ENCODE measurements around the gene FRAS1. TPM values are rescaled to one million over a fixed set of nuclear protein-coding genes. Genes with fewer than 3 reads are reported as not detected.

FRAS1 gene
- total and polyA plus RNA-seq, 11 donors: 0.57 to 13.4 (median 3.2) TPM

GRCh38 chr4:78286281-78286680 lies 229.2 kb downstream of the FRAS1 start:
- TF ChIP-seq POLR2A (IDR thresholded peaks at IDR 0.05) (no peak), CTCF (IDR thresholded peaks at IDR 0.05) (no peak)
- WGBS, 4 donors: 95 to 100% (median 97%) methylated on average over 2 to 5 of the region's 5 CpGs
- intact Hi-C loops (cut with DNase I): no loop called here

GRCh38 chr4:78288327-78288726 lies 231.2 kb downstream of the FRAS1 start:
- 71 to 84% (median 82%) methylated on average over 2 of the region's 2 CpGs for WGBS, 4 donors
- TF ChIP-seq CTCF (IDR thresholded peaks at IDR 0.05) (no peak), POLR2A (IDR thresholded peaks at IDR 0.05) (no peak)
- Histone ChIP-seq H3K27ac (no peak overlapping the region), H3K27me3 (no peaks in the 10 kb centered on the region), H3K9me3 (no peaks in the 10 kb centered on the region), H3K4me3 (no peak overlapping the region), H3K36me3 (no peaks in the 10 kb centered on the region), H3K4me1 (no peaks in the 10 kb centered on the region)
- no peak for DNase-seq
- no peak for ATAC-seq
- intact Hi-C loops (cut with DNase I): no loop called here

More at GRCh38 chr4:78286281-78286680, 229.2 kb downstream of the FRAS1 start:
- no peaks in the 10 kb centered on the region for H3K9me3 ChIP-seq
- DNase-seq: no peak
- ATAC-seq: no peak
- no peaks in the 10 kb centered on the region for H3K27me3 ChIP-seq
- no peaks in the 10 kb centered on the region for H3K4me1 ChIP-seq
- no peaks in the 10 kb centered on the region for H3K36me3 ChIP-seq
- H3K27ac ChIP-seq: no peak overlapping the region
- no peak overlapping the region for H3K4me3 ChIP-seq

- H3K4me1 ChIP-seq: peaks cover 0 to 9% (median 2%) of the 10 kb centered on the region in 12 donors
- no peaks in the 10 kb centered on the region for H3K9me3 ChIP-seq
- WGBS, 4 donors: 91 to 97% (median 94%) methylated on average over 3 of the region's 3 CpGs
- no peak for DNase-seq
- H3K27me3 ChIP-seq: no peaks in the 10 kb centered on the region
- intact Hi-C loops (cut with DNase I): loop anchor here in 2 of 10 donors (5.0 kb wide), 1 partner anchor 234 kb away; the partner anchor contains the start of gene FRAS1 (in 2 of the 2)
- H3K27ac ChIP-seq: no peak overlapping the region
- ATAC-seq: no peak
- no peaks in the 10 kb centered on the region for H3K36me3 ChIP-seq
- no peak for TF ChIP-seq CTCF (IDR thresholded peaks at IDR 0.05)
- no peak for TF ChIP-seq POLR2A (IDR thresholded peaks at IDR 0.05)
- H3K4me3 ChIP-seq: no peak overlapping the region
Measured at GRCh38 chr4:78291277-78291676, 234.2 kb downstream of the FRAS1 start.

- H3K4me3 ChIP-seq: no peak overlapping the region
- no peaks in the 10 kb centered on the region for H3K36me3 ChIP-seq
- no peak for DNase-seq
- WGBS, 4 donors: 84 to 98% (median 91%) methylated on average over 2 of the region's 2 CpGs
- no peaks in the 10 kb centered on the region for H3K9me3 ChIP-seq
- TF ChIP-seq POLR2A (IDR thresholded peaks at IDR 0.05): no peak
- no peak for TF ChIP-seq CTCF (IDR thresholded peaks at IDR 0.05)
- H3K27ac ChIP-seq: no peak overlapping the region
- H3K27me3 ChIP-seq: no peaks in the 10 kb centered on the region
- intact Hi-C loops (cut with DNase I): loop anchor here in 2 of 10 donors (5.0 kb wide), 1 partner anchor 235 kb away; the partner anchor contains the start of gene FRAS1 (in 2 of the 2)
- H3K4me1 ChIP-seq: peaks cover 0 to 14% (median 4%) of the 10 kb centered on the region in 12 donors
- no peak for ATAC-seq
Measured at GRCh38 chr4:78292341-78292740, 235.2 kb downstream of the FRAS1 start.

Measured in heart left ventricle (tissue), 16 donors.